NCI-H82 treated with DMSO at 0.1 percent for 48 hours (cell line): ENCODE data around the gene TARP.

Experiments used
- DNase-seq: peaks from one replicate; lab custom pipeline; 2025; ENCODE audit not compliant: unreplicated experiment; lab: John Stamatoyannopoulos, UW

Gene TARP

DNA sequence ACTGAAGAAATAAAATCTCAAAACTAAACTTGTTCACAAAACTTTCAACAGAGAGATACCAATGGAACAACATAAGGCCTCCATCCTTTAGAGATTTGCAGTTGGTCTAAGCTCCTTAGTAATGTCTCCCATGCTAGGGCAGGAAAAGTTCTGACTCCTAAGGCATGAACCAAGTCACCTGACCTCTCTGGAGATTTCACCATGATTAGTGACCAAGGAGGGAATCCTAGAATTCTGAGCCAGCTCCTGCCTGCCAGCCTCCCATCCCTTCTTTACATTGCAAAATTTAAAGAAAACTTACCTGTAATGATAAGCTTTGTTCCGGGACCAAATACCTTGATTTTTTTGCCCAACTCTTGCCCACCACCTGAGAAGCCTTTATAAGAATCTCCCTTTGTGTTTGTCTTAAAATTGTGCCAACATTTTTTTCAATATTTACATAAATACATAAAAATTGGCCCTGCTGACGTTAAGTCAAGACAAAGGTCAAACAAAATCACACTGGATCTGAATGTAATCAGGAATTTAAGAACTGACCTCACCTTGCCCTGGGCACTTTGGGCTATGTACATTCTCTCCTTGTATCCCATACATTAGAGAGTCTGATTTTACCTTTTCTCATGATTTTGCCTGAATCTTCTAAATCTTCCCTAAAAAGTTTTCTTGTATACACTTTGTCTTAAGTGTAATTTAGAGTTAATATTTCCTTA is at the start of gene TARP:
TARP (minus strand) TSS at position 351 of the 710 bp plus-strand sequence.
- DNase-seq: no peak

DNA sequence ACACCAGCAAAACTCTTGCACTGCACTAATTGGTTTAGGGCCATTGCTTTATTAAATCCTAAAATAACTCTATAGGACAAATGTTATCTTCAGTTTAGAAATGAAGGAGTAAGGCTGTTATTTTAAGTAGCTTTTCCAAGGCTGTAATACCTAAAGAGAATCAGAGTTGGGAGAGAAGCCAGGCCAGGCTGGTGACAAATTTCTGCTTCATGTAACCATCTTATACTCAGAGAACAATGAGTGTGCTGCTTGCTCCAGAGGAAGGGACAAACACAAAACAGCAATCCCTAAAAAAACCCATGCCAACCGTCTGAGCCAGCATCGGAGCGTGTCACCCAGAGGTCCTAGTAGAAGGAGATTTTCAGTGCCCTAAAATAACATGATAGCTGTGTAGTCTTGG is 49.7 kb upstream of the TARP start:
- DNase-seq: no peak

DNA sequence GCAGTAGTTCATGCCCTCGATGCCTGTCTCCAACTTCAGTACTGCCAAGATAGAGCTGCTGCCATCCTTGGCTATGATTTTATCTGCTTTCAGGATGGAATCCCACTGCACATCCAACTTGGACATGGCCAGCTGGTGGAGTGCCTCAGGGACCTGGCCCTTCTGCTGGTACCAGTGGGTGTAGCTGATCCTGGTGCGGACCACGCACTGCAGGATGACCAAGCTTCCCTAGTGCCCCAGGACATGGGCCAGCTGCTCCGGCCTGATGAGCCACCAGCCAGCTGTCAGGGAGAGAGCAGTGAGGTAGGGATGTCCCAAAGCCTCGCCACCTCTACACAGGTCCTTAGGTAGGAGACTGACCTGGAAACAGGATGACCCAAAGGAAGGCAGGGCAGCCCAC is 49.0 kb upstream of the TARP start:
- no peak for DNase-seq

DNA sequence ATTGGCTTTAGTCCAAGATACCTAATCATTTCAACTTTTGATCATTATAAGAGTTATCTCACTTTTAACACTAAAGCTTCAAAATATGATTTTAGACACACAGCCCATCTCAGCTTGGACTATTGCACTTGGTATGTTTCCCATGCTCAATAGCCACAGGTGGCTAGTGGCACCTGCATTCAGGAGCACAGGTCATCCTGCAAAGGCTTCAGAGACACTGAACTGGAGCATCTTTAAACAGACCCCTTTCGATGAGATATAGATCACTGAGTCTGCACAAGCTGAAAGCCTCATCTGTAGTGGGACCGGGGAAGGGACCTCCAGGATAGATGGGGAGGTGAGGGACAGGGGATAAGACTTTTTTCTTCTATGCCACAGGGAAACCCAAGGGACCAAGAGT is 48.5 kb upstream of the TARP start:
- no peak for DNase-seq

DNA sequence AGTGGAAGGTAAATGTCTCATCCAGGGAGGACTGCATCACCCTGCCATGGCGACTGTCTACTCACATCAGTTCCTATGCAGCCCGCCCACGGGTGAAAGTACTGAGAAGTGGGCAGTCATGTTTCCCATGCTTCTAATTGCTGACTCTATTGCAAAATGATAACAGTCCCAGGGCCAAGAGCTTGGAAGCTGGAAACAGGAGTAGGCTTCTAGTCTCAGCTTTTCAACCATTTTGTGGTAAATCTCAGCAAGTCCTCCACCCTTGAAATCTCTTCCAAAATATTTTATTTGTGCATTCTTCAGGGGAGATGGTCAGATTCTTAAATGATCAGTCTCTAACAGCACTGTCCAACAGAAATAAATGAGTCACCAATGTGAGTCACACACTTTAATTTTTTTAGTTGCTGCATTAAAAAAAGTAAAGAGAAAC is 48.1 kb upstream of the TARP start:
- no peak for DNase-seq

DNA sequence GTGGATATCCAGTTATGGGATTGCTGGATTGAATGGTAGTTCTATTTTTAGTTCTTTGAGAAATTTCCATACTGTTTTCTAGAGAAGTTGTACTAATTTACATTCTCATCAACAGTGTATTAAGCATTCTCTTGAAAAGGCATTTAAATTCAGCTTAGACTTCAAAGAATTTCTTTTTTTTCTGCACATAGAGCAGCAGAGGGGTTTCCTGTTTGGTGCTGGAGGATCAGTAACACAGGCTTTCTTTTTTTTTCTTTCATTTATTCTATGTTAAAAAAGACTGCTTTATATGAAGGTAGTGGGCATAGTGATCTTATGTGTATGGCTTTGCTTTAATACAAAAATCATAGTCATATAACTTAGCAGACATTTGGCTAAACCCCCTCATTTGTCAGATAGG is 47.6 kb upstream of the TARP start:
- no peak for DNase-seq

DNA sequence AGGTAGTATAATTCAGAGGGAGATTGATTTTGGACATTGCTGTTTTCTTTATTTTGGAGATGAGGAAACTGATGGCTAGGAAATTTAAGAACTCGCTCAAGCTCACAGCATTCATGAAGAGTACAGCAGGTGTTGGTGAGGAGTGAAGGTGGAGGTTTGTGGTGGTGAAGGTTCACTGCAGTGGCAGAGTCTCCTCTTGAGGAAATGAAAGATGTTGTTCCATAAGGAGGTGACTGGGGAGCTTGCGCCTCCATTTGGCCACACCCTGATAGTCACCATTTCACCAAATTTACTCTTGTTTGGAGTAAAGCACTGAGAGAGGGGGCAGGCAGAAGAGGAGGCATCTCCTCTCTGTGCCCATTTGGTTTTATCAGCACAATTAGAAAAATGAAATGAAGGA is 46.4 kb upstream of the TARP start:
- no peak for DNase-seq

DNA sequence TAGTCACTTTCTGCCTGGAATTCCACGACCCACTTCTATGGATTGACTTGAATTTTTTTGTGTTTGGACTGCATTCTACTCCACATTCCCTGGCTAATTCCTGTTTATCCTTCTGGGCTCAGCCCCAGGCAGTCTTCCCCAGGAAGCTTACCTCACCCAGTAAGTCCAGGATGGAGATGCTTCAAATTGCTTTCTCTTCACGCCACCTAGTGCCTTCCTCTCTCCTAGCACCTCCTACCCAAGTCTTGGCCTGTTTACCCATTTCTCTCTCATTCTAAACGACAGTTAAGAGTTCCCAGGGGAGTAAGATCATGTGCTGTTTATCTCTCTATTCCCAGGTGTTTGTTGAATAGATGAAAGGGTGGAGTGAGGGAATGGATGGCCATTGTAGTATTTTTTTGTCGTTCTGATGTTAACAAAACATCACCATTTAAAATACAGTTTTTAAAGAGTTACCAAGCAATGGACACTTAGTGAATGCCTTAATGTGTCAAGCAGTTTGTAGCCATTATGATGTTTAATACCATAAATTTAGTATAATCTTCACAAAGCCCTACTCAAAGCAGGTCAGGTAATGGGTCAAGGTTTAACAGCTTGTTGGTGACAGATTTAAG is 45.5 kb upstream of the TARP start:
- peak; percentile 91 for DNase-seq

DNA sequence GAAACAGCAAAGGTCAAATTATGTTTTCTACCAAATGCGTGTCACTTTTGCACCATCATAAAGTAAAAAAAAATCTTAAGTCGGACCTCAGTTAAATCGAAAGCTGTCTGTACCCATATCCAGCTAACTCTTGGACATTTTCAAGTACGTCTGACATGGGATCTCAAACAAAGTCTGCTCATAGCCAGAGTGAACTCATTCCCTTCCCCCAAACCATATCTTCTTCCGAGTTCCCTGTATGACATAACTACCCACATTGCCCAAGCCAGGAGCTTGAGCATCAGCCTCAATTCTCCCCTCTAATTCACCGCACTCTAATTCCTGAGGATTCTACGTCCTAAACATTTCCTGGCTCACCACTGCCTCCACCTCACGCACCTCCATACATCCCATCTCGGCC is 44.8 kb upstream of the TARP start:
- DNase-seq: no peak

DNA sequence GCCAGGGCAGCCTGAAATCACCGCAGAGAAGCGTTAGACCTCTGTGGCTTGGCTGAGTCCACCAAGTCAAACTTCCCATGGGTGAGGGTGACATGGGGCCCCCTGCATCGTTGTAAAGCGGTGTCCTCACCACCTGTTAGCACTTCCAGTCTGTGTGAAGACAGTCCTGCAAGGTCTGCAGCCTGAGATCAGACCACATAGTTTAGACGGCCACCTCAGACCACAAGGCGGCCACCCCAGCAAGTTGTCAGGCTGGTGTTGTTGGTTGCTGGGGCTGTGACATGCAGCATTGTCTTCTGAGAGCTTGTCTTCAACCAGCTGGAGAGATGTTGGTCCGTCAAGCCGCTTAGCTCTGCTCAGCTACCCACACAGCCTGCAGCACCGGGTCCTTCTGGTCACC is 44.1 kb upstream of the TARP start:
- DNase-seq: no peak

DNA sequence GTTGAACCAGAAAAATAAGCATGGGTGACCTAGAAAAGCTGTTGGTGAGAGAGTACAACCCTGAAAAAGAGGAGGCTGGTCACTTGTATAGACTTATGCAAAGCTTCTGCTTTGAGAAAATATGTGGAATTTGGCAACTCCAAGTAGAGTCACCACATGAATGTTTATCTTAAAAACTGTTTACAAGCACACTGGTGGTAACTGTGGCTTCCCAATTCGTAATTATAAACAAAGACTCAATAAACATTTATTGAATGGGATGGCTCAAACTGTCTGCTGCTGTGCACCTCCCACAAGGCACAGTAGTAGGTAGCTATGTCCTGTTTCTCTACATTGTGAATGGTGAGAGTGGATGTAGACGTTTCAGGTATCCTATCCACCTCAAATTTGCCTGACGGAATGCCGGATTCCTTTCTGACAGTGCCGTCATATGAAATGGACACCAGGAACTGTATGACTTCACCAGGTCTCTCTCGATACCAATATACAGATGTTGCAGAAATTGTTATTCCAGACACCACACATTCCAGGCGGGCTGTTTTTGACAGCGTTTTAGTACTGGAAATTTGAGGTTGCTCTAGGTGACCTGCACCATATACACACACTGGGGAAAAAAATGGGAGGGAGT is 43.4 kb upstream of the TARP start:
- DNase-seq: no peak

DNA sequence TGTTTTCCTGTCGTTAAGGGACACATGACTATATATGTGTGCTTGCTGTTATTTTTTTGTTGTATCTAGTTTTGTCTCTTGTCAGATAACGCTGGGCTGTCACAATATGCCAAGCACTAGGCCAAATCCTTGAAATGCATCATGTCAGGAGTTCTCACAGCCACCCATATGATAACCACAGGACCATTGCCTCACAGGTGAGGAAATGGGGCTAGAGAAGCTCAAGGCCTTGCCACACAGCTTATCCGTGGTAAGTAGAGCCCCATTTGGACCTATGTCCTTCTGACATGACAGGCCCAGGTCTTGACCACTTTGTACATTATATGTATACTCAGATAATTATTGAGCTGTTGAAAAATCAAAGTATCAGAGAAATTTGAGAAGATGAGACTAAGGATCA is 42.0 kb upstream of the TARP start:
- no peak for DNase-seq

DNA sequence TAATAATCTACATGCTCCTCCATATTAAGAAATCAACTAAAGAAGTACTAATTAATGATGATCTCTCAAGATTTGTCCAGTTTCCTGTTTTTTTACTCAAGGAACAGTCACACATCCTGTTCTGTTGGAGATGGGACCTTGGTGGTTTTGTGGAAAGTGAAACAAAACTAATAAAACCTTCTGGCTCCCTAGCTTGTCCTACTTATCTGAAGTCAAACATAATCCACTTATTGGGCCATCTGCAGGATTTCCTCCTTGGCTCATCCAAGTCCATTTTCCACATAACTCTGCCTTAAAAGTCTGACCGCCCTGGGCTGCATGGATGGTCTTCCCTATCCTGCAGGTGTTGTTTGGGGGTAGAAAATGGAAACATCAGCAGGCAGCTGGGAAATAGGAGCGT is 39.4 kb upstream of the TARP start:
- DNase-seq: peak; percentile 80

DNA sequence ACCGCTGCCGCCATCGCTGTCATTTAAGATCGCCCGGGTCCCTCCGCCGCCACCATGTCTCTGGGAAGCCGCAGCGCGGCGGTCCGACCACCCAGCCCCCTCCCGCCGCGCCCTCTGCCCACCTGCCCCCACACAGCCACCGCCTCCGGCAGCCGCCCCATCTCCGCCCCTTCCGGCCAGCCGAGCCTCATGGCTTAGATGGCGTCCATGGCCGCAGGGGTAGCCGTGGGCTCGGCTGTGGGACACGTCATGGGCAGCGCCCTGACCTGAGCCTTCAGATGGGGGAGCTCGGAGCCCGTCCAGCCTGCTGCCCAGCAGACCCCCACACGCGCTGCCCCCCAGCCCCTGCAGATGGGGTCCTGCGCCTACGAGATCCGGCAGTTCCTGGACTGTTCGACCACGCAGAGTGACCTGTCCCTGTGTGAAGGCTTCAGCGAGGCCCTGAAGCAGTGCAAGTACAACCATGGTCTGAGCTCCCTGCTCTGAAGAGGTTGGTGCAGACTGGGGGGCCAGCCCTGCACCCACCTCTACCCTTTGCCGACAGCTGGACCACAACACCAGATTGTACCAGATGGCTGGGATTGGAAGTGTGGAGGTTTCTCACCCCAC is 38.0 kb upstream of the TARP start:
- peak; percentile 17 for DNase-seq

DNA sequence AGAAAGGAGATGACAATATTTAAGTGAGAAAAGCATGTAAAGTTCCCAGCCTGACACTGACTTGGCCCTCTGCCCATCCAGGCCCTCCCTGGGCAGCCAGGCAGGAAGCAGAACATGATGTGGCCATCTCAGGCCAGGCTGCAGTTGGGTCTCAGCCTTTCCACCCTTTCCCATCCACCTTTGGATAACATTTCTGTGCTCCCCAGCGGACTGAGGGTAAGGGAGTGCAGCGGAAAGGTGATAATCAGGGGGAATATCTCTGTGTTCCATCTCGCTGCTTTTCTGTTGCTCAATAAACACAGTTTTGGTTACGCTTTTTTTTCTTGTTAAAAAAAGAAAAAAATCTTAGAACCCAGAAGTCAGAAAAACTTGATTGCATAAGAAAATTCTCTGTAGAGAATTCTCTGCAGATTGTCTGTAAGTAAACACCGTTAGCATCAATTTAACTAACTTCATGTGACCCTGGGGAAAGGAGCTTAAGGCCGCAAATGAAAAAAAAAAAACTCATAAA is 37.2 kb upstream of the TARP start:
- no peak for DNase-seq

DNA sequence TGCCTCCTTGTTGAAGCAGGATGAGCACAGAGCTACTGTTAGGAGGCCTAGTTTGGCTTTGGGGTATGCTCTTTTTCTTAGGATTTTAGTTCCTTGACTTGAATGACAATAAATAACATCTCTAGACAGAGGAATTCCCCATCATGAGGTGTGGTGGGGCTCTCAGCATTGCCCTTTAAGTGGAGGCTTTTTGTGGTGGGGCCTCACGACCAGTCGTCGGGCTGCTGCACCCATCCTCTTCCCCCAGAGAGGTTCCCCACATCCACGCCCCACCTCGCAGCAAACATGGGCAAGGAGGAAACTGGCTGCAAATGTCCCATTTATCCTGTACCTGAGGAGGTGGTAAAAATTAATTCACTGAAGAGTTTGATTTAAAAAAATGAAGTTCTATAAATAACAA is 36.1 kb upstream of the TARP start:
- DNase-seq: no peak

DNA sequence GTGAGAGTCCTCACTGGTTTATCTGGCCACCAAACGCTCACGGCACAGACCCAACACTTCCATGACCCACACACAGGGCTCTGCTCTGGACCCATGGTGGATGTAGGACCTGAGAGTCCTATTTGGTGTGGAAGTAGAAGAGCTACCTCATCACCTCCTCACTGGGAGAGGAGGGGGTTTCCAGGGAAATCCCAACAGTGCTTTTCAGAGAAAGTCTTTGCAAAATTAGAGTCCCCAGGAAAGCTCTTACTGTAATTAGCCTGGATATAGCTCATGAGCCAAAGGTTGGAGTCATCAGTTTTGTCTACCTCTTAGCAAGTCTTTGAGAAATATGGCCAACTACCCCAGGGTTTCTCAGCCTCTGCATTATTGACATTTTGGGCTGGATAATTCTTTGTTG is 34.7 kb upstream of the TARP start:
- no peak for DNase-seq

DNA sequence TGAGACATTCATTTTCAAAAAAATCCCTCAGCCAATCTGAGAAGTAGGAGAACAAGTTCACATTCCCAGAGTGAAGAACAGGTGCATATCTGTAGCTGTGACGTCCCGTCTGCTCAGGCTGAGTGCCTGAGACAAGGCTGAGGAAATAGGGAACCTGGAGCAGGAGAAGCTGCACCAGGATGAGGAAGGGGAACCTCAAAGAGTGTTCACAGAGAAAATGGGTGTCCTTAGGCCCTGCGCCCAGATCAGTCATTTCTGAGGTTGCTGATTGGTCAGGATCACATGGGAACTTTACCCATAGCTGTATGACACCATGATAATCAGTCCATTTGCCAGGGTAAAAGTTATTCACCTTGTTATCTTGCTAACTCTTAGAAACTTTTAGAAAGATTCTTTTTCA is 34.2 kb upstream of the TARP start:
- DNase-seq: no peak

DNA sequence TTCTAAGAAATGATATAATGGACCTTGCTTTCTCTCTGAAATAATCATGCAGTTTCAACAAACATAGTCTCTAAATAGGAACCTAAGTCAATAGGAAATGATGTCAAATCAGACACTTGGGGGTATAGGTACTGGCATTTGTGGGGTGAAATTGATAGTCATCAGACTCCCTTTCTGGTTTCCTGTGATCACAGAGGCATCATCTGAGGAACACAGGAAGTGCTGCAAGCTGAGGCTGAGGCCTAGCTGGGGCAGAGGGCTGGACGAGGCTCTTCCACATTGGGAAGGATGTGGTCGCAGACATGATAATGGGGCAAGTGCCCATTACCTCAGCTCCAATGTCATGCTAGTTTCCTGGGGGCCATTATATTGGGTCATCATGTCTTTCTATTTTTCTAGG is 33.5 kb upstream of the TARP start:
- DNase-seq: no peak

DNA sequence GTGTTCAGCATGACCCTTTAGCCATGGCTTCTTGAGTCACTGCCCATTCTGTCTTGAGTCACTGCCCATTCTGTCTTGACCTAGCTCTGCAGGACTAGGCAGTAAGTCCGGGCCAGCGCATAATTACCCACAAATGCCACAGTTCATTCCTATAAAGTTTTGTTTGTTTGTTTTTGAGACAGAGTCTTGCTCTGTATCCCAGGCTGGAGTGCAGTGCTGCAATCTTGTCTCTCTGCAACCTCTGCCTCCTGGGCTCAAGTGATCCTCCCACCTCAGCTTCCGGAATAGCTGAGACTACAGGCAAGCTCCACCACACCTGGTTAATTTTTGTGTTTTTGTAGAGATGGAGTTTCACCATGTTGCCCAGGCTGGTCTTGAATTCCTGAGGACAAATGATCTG is 32.7 kb upstream of the TARP start:
- no peak for DNase-seq

DNA sequence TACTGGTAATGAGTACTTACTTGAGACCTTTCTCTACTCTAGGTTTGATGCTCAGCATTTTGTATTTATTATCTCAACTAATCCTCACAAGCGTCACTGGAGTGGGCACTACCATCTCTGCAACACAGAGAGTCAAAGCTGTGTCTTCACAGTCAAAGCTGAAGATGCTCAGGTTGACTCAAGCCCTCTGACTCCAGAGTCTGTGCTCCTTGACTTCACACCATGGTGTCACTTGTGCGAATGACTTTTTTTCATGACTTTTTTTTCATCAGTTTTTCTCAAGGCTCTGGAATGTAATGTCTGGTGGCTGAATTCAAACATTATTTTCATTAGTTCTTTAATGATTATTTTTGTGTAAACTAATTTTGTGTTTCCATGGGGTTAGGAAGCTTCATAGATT is 30.4 kb upstream of the TARP start:
- DNase-seq: no peak

DNA sequence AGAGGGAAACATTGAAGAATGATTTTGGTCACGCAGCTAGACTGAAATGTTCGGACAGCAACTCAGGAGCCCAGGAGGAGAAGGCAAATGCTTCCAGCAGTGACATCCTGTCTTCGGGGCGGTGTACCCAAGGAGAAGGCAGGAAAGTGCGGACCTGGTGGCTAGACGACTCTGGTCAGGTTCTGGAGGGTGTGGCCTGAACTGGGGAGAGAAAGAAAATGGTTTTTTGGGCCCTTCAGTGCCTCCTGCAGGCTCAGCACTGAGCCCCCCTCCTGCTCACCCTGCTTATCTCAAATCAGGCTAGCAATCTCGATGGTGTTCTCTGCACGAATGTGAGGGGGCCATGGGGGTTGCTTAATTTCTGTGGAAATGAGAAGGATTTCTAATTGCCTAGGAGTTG is 26.7 kb upstream of the TARP start:
- DNase-seq: no peak
